ENCODE measurements around the gene DNAJC5G.

DNAJC5G gene, protein sequence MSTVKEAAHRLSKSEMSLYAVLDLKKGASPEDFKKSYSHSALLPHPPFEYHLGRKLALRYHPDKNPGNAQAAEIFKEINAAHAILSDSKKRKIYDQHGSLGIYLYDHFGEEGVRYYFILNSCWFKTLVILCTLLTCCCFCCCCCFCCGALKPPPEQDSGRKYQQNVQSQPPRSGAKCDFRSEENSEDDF

GRCh38 chr2:27275211-27276150 is at the start of gene DNAJC5G:
TSS of gene DNAJC5G (plus strand) at chr2:27275433. CDS start at chr2:27276729, 1,296 bp downstream.
- DNase-seq: no peak
- Mint-ChIP-seq H3K4me1 (peaks cover 31% of the 10 kb centered on the region), H3K36me3 (ENCODE audit: low read depth) (no peaks in the 10 kb centered on the region), H3K27ac (no peak within 1 kb of the TSS), H3K9me3 (no peaks in the 10 kb centered on the region), H3K27me3 (ENCODE audit: low read depth, poor library complexity) (peaks cover 54% of the 10 kb centered on the region), H3K4me3 (no peak within 1 kb of the TSS)
- TF ChIP-seq, protein P1, sequence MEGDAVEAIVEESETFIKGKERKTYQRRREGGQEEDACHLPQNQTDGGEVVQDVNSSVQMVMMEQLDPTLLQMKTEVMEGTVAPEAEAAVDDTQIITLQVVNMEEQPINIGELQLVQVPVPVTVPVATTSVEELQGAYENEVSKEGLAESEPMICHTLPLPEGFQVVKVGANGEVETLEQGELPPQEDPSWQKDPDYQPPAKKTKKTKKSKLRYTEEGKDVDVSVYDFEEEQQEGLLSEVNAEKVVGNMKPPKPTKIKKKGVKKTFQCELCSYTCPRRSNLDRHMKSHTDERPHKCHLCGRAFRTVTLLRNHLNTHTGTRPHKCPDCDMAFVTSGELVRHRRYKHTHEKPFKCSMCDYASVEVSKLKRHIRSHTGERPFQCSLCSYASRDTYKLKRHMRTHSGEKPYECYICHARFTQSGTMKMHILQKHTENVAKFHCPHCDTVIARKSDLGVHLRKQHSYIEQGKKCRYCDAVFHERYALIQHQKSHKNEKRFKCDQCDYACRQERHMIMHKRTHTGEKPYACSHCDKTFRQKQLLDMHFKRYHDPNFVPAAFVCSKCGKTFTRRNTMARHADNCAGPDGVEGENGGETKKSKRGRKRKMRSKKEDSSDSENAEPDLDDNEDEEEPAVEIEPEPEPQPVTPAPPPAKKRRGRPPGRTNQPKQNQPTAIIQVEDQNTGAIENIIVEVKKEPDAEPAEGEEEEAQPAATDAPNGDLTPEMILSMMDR (IDR thresholded peaks at IDR 0.05): no peak

GRCh38 chr2:27225526-27225925 is 49.7 kb upstream of the DNAJC5G start:
- Mint-ChIP-seq H3K36me3 (ENCODE audit: low read depth) (peaks cover 74% of the 10 kb centered on the region), H3K27me3 (ENCODE audit: low read depth, poor library complexity) (peaks cover 4% of the 10 kb centered on the region), H3K4me1 (no peaks in the 10 kb centered on the region), H3K9me3 (no peaks in the 10 kb centered on the region), H3K4me3 (no peak overlapping the region), H3K27ac (peak overlapping the region; percentile 61)
- DNase-seq: no peak
- TF ChIP-seq, protein P1 (IDR thresholded peaks at IDR 0.05): no peak

DNA sequence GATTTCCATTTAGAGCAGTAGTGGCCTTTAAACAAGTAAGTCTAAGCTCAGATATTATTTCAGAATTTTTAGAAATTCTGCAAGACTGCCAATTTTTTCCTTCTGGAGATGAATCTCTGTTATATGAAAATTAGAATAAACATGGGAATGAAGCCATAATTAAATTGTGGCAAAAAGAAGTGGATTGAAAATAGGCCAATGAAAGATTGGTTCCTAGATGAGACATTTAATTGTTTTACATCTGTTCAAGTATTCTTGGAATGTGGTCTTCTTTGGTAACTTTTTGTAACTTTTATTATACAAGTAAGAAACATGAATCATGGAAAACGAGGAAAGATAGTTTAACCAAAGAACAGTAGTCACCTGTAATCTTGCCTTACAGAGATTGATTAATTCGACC is 47.7 kb upstream of the DNAJC5G start:
- Mint-ChIP-seq H3K27me3 (ENCODE audit: low read depth, poor library complexity) (peaks cover 4% of the 10 kb centered on the region), H3K4me1 (no peaks in the 10 kb centered on the region), H3K27ac (no peak overlapping the region), H3K9me3 (no peaks in the 10 kb centered on the region), H3K36me3 (ENCODE audit: low read depth) (peaks cover 76% of the 10 kb centered on the region), H3K4me3 (no peak overlapping the region)
- DNase-seq: no peak
- TF ChIP-seq, protein P1 (IDR thresholded peaks at IDR 0.05): no peak

- no peaks in the 10 kb centered on the region for H3K4me1 Mint-ChIP-seq
- no peak for DNase-seq
- H3K27me3 Mint-ChIP-seq (ENCODE audit: low read depth, poor library complexity): no peaks in the 10 kb centered on the region
- H3K36me3 Mint-ChIP-seq (ENCODE audit: low read depth): peaks cover 73% of the 10 kb centered on the region
- no peak overlapping the region for H3K27ac Mint-ChIP-seq
- TF ChIP-seq, protein P1 (IDR thresholded peaks at IDR 0.05): no peak
- no peak overlapping the region for H3K4me3 Mint-ChIP-seq
- no peaks in the 10 kb centered on the region for H3K9me3 Mint-ChIP-seq
Observed at GRCh38 chr2:27231921-27232320, 43.3 kb upstream of the DNAJC5G start.

GRCh38 chr2:27233341-27233740 is 41.9 kb upstream of the DNAJC5G start:
- Mint-ChIP-seq H3K27me3 (ENCODE audit: low read depth, poor library complexity) (no peaks in the 10 kb centered on the region), H3K9me3 (no peaks in the 10 kb centered on the region), H3K36me3 (ENCODE audit: low read depth) (peaks cover 70% of the 10 kb centered on the region), H3K27ac (no peak overlapping the region), H3K4me1 (no peaks in the 10 kb centered on the region), H3K4me3 (no peak overlapping the region)
- DNase-seq: no peak
- TF ChIP-seq, protein P1 (IDR thresholded peaks at IDR 0.05): no peak

All from nephron progenitor cell (in vitro differentiated cells).